GM12878 (cell line): ENCODE results near the gene RNF220. TPM values are rescaled to one million over a fixed set of nuclear protein-coding genes. Genes with fewer than 3 reads are reported as not detected.

Experiments used
- ATAC-seq: fragments of 200-7000 bp; cut with Tn5 transposase; 3 replicates; pipeline ENCODE4 v1.9.1; 2020; ENCODE audit warnings: mild to moderate bottlenecking, moderate library complexity
- BruUV-seq: library from RNA; stranded (reverse); fragments of 400-500 nt; replicated peaks from 2 replicates; lab custom pipeline; 2021; lab: Mats Ljungman, UMichigan
- CTCF ChIA-PET: fragments of 300-600 bp; sonication (Branson Sonifier 250); formaldehyde crosslinking; extraction: SDS; loops from one replicate; lab custom pipeline; 2021; ENCODE audit warnings: inconsistent platforms; lab: Yijun Ruan, JAX
- POLR2A ChIA-PET: fragments of 350-600 bp; formaldehyde crosslinking; extraction: SDS; loops from one replicate; lab custom pipeline; 2021; ENCODE audit warnings: inconsistent platforms; lab: Charles Lee
- RAD21 ChIA-PET: fragments of 300-600 bp; sonication (Branson Sonifier 250); formaldehyde crosslinking; loops from one replicate; lab custom pipeline; 2023; ENCODE audit warnings: antibody characterized with exemption; ENCODE audit not compliant: unreplicated experiment; lab: Charles Lee
- SMC1A ChIA-PET: fragments of 300-600 bp; sonication (Branson Sonifier 250); formaldehyde crosslinking; loops from one replicate; lab custom pipeline; 2023; ENCODE audit not compliant: unreplicated experiment, uncharacterized antibody; lab: Charles Lee
- DNase-seq: peaks from one replicate; pipeline ENCODE4 v3.0.0-alpha.2; 2011; ENCODE audit warnings: low read depth, low spot score
- FAIRE-seq: peaks from 3 replicates; lab custom pipeline; 2011; peaks lifted over from hg19 to GRCh38; lab: Jason Lieb, UNC
- H2AFZ ChIP-seq: 2 replicates; pipeline ENCODE4 v1.6.0; 2011; ENCODE audit warnings: low read depth, low read length, control low read depth; ENCODE audit not compliant: control insufficient read depth
- H3K27ac ChIP-seq: 2 replicates; pipeline ENCODE4 v1.5.1; 2011; ENCODE audit warnings: control low read depth; ENCODE audit not compliant: control insufficient read depth, insufficient read depth
- H3K27me3 ChIP-seq, 2 experiments: replicated peaks in 1 of 2; 2 replicates each; pipeline versions ENCODE4 v1.6.0 to v1.6.1; 2011; ENCODE audit warnings: low read length in 1 of 2; ENCODE audit not compliant: control insufficient read depth in 2 of 2, insufficient read depth in 2 of 2
- H3K36me3 ChIP-seq, 2 experiments: 2 replicates each; pipeline ENCODE4 v1.5.1; 2011; ENCODE audit warnings: low read length in 1 of 2; ENCODE audit not compliant: control insufficient read depth in 2 of 2, insufficient read depth in 2 of 2
- H3K4me1 ChIP-seq: 2 replicates; pipeline ENCODE4 v1.6.1; 2011; ENCODE audit warnings: mild to moderate bottlenecking, low read length, moderate library complexity, mixed read lengths; ENCODE audit not compliant: control insufficient read depth, insufficient read depth
- H3K4me2 ChIP-seq: 2 replicates; pipeline ENCODE4 v1.6.0; 2011; ENCODE audit warnings: control low read depth; ENCODE audit not compliant: control insufficient read depth, insufficient read depth
- H3K4me3 ChIP-seq: fragments of 200-600 bp; sonication (generic); 2 replicates; pipeline ENCODE4 v1.5.1; 2016
- H3K79me2 ChIP-seq: 2 replicates; pipeline ENCODE4 v1.6.0; 2011; ENCODE audit warnings: low read length; ENCODE audit not compliant: control insufficient read depth, insufficient read depth
- H3K9ac ChIP-seq: 2 replicates; pipeline ENCODE4 v1.8.0; 2011; ENCODE audit warnings: low read length, control low read depth, mixed read lengths; ENCODE audit not compliant: control insufficient read depth, insufficient read depth
- H3K9me3 ChIP-seq: replicated peaks from 3 replicates; pipeline ENCODE4 v1.5.1; 2011; ENCODE audit warnings: mild to moderate bottlenecking, low read length; ENCODE audit not compliant: control insufficient read depth, insufficient read depth
- H4K20me1 ChIP-seq: 2 replicates; pipeline ENCODE4 v1.6.0; 2011; ENCODE audit not compliant: control insufficient read depth, insufficient read depth
- CREB1 ChIP-seq: IDR thresholded peaks from 2 replicates; pipeline ENCODE4 v1.6.1; 2012; ENCODE audit warnings: low read depth, mild to moderate bottlenecking, inconsistent platforms
- FOXM1 ChIP-seq: IDR thresholded peaks from 2 replicates; pipeline ENCODE4 v1.6.1; 2012; ENCODE audit warnings: low read depth, mild to moderate bottlenecking, inconsistent platforms, low read length, moderate library complexity
- MTA2 ChIP-seq: fragments of 450-650 bp; IDR thresholded peaks from 2 replicates; pipeline ENCODE4 v1.6.1; 2016; ENCODE audit warnings: low read depth, mild to moderate bottlenecking, moderate library complexity
- POLR2A ChIP-seq: IDR thresholded peaks from 2 replicates; pipeline ENCODE4 v1.6.1; 2011; ENCODE audit warnings: low read depth, mild to moderate bottlenecking, low read length
- RCOR1 ChIP-seq: conservative IDR thresholded peaks from 2 replicates; pipeline ENCODE4 v1.6.1; 2012; ENCODE audit warnings: low read depth, low read length, improper control_type of control experiment
- REST ChIP-seq: IDR thresholded peaks from 2 replicates; pipeline ENCODE4 v1.6.1; 2012; ENCODE audit warnings: mild to moderate bottlenecking, low read depth, low read length
- SUPT20H ChIP-seq: IDR thresholded peaks from 2 replicates; pipeline ENCODE4 v1.6.1; 2011; ENCODE audit warnings: low read depth, mild to moderate bottlenecking, low read length, moderate library complexity, borderline replicate concordance; ENCODE audit not compliant: control insufficient read depth
- YY1 ChIP-seq: IDR thresholded peaks from 2 replicates; pipeline ENCODE4 v1.6.1; 2011; ENCODE audit warnings: low read depth, mild to moderate bottlenecking, low read length
- WGBS: methylation state at CpG from one replicate; pipeline ENCODE4 v1.1.6; 2016; ENCODE audit warnings: low lambda C conversion rate; ENCODE audit not compliant: insufficient replicate concordance, insufficient coverage; ENCODE audit errors: missing lambda C conversion rate; 5-methylcytosine and 5-hydroxymethylcytosine counted together
- in situ Hi-C: fragments of 300-500 bp; cut with MboI; formaldehyde crosslinking; loops from 9 replicates; pipeline ENCODE4 v1.14.3; 2018; ENCODE audit warnings: mixed read lengths
- intact Hi-C: fragments of 100-400 bp; cut with micrococcal nuclease; formaldehyde crosslinking; loops from one replicate; pipeline ENCODE4 v1.14.2; 2022; ENCODE audit not compliant: unreplicated experiment
- polyA plus RNA-seq, 11 experiments: library from polyadenylated mRNA; depleted of rRNA in 4 of 11; unstranded in 6 of 11; stranded (reverse) in 5 of 11; fragments of >200 nt; fragmentation: Nextera tagmentation in 4 of 11; fragmentation: Illumina TruSeq in 1 of 11; extraction: Ambion mirVana in 4 of 11; extraction: Trizol in 1 of 11; gene quantifications; 1 replicate in 1 of 11; 2 replicates in 10 of 11; pipeline versions ENCODE4 v1.2.1 to v1.2.3, GENCODE V29; 2011 to 2016; ENCODE audit warnings: inconsistent platforms in 2 of 11, missing spikeins in 2 of 11, low read depth in 1 of 11
- total RNA-seq, 4 experiments: library from RNA; depleted of rRNA in 3 of 4; stranded (reverse); fragments of >200 nt in 3 of 4; fragmentation: Illumina TruSeq in 1 of 4; extraction: Trizol in 1 of 4; gene quantifications; 2 replicates each; pipeline versions ENCODE4 v1.2.1 to v1.2.3, GENCODE V29; 2013 to 2021
- TF ChIP-seq, protein P1 (sequence below): fragments of 450-650 bp; IDR thresholded peaks from 2 replicates; pipeline ENCODE4 v1.6.1; 2017; ENCODE audit warnings: mild to moderate bottlenecking, moderate library complexity

Gene RNF220
- total and polyA plus RNA-seq, 10 of the 15 experiments (the other 5 are each of a cell fraction or from before 2014, with no cell fraction given) = 4.6 to 84.1 (median 53.7) TPM

DNA sequence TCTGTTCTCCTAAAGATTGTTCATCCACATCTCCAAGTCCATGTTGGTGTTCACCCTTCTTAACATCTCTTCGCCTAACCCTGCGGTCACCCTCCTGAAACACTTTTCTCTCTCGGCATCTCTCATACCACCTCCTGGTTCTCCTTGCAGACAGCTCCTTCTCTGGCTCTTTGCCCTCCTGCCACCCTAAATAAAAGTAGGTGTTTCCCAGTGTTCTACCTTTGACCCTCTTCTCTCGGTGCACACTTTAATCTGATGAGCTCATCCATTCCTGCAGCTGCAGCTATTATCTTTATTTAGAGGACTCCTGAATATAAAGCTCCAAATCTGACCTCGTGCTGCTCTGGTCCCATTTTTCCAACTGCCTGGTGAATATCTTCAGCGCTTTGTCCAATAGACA lies 142.3 kb downstream of the RNF220 start:
- SMC1A ChIA-PET = no interaction called here
- TF ChIP-seq MTA2 (no peak), CREB1 (no peak), FOXM1 (no peak), YY1 (no peak), SUPT20H (no peak), REST (no peak), RCOR1 (no peak), POLR2A (no peak)
- TF ChIP-seq, protein P1, sequence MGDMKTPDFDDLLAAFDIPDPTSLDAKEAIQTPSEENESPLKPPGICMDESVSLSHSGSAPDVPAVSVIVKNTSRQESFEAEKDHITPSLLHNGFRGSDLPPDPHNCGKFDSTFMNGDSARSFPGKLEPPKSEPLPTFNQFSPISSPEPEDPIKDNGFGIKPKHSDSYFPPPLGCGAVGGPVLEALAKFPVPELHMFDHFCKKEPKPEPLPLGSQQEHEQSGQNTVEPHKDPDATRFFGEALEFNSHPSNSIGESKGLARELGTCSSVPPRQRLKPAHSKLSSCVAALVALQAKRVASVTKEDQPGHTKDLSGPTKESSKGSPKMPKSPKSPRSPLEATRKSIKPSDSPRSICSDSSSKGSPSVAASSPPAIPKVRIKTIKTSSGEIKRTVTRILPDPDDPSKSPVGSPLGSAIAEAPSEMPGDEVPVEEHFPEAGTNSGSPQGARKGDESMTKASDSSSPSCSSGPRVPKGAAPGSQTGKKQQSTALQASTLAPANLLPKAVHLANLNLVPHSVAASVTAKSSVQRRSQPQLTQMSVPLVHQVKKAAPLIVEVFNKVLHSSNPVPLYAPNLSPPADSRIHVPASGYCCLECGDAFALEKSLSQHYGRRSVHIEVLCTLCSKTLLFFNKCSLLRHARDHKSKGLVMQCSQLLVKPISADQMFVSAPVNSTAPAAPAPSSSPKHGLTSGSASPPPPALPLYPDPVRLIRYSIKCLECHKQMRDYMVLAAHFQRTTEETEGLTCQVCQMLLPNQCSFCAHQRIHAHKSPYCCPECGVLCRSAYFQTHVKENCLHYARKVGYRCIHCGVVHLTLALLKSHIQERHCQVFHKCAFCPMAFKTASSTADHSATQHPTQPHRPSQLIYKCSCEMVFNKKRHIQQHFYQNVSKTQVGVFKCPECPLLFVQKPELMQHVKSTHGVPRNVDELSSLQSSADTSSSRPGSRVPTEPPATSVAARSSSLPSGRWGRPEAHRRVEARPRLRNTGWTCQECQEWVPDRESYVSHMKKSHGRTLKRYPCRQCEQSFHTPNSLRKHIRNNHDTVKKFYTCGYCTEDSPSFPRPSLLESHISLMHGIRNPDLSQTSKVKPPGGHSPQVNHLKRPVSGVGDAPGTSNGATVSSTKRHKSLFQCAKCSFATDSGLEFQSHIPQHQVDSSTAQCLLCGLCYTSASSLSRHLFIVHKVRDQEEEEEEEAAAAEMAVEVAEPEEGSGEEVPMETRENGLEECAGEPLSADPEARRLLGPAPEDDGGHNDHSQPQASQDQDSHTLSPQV = no peak
- Histone ChIP-seq H2AFZ (no peak overlapping the region), H3K9me3 (no peaks in the 10 kb centered on the region), H3K27me3 (peaks cover 7 to 9% of the 10 kb centered on the region in 2 experiments; a peak in 3 of 4 replicates), H3K79me2 (no peaks in the 10 kb centered on the region), H3K4me3 (no peak overlapping the region), H3K36me3 (no peaks in the 10 kb centered on the region), H4K20me1 (no peaks in the 10 kb centered on the region), H3K4me2 (no peak overlapping the region), H3K27ac (no peak overlapping the region), H3K9ac (no peak overlapping the region), H3K4me1 (no peaks in the 10 kb centered on the region)
- WGBS = 43% methylated on average over 6 of the region's 6 CpGs
- intact Hi-C loops = no loop called here
- in situ Hi-C loops = no loop called here
- no peak for FAIRE-seq
- CTCF ChIA-PET = interaction anchor here (1.9 kb wide), 1 partner anchor 169 kb away, joined by 5 read pairs; no protein-coding TSS in a partner anchor
- ATAC-seq = no peak
- POLR2A ChIA-PET = no interaction called here
- DNase-seq = no peak
- RAD21 ChIA-PET = no interaction called here
- BruUV-seq = no TSS peak
